Astrocyte of the spinal cord (primary cell): ENCODE results near the gene PRRC2C.

Source experiments
- DNase-seq: peaks from one replicate; pipeline ENCODE4 v3.0.0; 2011; ENCODE audit warnings: low read depth, low spot score
- H3K4me3 ChIP-seq: 2 replicates; pipeline ENCODE4 v1.5.1; 2011; ENCODE audit warnings: low read depth, mild to moderate bottlenecking, low read length, moderate library complexity
- in situ Hi-C: cut with HindIII; loops from 2 replicates; pipeline ENCODE4 v1.10.0; 2017; ENCODE audit warnings: low sequenced_read_pairs
- TF ChIP-seq, protein P1 (sequence below): IDR thresholded peaks from 2 replicates; pipeline ENCODE4 v1.5.1; 2012; ENCODE audit warnings: low read depth, mild to moderate bottlenecking, low read length, inconsistent platforms

Gene PRRC2C

DNA sequence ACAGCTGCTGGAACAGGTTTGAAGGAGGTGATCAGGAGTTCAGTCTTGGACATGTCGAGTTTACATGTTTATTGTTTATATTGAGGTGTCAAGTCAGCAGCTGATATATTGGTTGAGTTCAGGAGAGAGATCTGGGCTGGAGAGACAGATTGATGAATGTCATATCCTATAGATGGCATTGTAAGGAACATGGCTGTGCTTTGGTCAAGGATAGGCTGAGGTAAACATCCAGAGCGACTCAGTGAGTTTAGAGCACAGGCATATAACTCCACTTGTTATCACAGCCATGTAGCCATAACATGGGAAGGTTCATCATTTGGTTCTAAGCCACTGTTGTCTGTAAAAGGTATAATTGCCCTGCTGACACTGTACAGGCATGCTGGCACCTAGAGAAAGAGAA is 131.3 kb downstream of the PRRC2C start:
- in situ Hi-C loops, result no loop called here
- no peak for DNase-seq
- TF ChIP-seq, protein P1, sequence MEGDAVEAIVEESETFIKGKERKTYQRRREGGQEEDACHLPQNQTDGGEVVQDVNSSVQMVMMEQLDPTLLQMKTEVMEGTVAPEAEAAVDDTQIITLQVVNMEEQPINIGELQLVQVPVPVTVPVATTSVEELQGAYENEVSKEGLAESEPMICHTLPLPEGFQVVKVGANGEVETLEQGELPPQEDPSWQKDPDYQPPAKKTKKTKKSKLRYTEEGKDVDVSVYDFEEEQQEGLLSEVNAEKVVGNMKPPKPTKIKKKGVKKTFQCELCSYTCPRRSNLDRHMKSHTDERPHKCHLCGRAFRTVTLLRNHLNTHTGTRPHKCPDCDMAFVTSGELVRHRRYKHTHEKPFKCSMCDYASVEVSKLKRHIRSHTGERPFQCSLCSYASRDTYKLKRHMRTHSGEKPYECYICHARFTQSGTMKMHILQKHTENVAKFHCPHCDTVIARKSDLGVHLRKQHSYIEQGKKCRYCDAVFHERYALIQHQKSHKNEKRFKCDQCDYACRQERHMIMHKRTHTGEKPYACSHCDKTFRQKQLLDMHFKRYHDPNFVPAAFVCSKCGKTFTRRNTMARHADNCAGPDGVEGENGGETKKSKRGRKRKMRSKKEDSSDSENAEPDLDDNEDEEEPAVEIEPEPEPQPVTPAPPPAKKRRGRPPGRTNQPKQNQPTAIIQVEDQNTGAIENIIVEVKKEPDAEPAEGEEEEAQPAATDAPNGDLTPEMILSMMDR, result no peak
- no peak overlapping the region for H3K4me3 ChIP-seq

DNA sequence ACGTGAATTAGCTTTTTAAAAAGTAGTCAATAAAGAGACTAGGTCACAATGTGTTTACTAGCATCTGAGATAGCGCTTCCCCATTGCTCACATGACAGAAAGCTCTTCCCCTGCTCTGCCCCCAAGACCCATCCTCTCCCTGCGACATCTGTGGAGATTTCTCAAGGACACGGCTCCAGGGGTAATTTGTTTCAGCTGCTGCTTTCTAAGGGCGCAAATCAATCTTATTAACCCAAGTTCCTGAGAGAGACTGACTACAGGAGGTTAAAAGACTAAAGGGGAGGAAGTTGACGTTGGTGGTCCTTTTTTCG is 136.8 kb downstream of the PRRC2C start, which contains the start of gene MYOCOS:
MYOCOS (plus strand) TSS at position 92 of the 311 bp plus-strand sequence. CDS start 1,641 bp downstream, outside the sequence.
- no peak within 1 kb of the TSS for H3K4me3 ChIP-seq
- TF ChIP-seq, protein P1, result no peak
- in situ Hi-C loops, result no loop called here
- DNase-seq, result no peak

DNA sequence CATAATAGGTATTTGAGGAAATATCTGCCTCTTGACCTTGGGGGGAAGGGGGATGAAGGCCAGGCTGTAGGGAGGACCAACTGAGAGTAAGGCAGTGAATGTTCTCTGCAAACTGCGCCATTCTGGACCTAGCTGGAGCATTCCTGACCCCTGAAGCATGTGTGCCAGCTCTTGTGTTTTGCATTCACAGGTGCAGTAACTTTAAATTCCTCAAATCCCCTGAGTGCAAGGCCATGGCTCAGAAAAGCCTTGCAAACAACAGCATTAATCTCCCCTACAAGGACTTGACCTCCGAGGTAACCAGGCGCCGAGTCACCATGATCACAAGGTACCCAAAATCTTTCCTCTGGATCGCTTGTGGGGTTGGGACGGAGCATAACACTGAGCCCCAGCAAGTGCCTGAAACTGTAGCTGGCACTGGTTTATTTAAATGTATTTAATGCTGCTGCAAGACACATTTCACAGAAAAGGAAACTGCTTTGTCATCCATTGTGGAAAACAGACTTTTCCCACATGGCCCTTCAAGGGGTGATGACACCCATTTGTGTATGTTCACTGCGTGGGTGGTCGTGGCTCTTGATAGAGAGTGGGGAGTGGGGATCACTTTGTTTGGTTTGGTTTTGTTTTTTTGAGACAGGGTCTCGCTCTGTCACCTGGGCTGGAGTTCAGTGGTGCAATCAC is 138.5 kb downstream of the PRRC2C start:
- DNase-seq, result no peak
- in situ Hi-C loops, result no loop called here
- TF ChIP-seq, protein P1, result no peak
- no peak overlapping the region for H3K4me3 ChIP-seq

DNA sequence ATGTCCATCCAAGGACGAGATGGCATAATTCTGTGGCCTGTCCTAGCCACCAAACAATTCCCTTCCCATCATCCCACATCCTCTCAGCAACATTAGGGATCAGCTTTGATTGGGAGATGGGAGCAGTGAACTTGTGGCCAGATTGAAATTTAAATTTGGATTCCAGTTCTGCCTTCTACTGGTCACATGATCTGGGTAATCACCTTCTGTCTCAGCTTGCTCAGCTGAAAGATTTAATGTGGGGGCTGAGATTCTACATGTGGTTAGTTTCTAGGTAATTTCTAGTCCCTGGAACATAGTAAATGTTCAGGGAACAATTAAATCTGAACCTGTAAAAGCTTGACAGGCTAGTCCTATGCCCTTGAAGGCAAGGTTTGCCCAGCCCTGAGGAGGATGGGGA is 139.9 kb downstream of the PRRC2C start:
- TF ChIP-seq, protein P1, result no peak
- H3K4me3 ChIP-seq, result no peak overlapping the region
- no peak for DNase-seq
- in situ Hi-C loops, result no loop called here

DNA sequence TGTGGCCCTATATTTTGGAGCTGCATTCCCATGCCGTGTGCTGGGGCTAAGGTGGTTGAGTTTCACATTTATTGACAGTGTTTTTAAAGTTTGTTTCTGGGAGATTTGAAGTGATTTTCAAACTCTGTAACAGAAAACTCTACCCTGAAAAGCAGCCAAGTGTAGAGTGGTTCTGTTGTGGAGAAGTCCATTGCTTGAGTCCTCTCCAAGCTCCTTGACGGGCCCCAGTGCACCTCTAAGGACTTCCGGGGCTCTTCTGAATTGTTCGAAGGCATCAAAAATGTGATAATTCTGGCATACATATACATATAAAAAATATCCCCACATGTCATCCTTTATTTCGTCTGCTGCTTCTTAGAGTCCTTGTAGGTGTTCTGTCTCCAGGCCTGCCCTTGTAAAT is 141.7 kb downstream of the PRRC2C start:
- TF ChIP-seq, protein P1, result no peak
- H3K4me3 ChIP-seq, result no peak overlapping the region
- no peak for DNase-seq
- in situ Hi-C loops, result no loop called here

DNA sequence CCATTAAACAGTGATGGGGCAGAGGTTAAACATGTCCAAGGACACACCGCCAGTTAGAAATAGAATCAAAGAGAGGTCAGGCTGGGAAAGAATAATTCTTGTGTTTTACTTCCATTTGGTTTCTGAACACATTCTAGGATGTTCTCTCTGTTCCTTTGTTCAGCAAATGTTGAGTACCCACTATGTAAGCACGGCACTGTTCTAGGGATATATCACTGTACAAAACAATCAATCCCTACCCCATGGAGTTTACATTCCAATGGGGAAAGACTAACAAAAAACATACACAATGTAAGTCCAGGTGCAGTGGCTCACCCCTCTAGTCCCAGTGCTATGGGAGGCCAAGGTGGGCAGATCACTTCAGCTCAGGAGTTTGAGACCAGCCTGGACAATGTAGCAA is 142.9 kb downstream of the PRRC2C start:
- TF ChIP-seq, protein P1, result no peak
- in situ Hi-C loops, result no loop called here
- no peak overlapping the region for H3K4me3 ChIP-seq
- DNase-seq, result no peak

DNA sequence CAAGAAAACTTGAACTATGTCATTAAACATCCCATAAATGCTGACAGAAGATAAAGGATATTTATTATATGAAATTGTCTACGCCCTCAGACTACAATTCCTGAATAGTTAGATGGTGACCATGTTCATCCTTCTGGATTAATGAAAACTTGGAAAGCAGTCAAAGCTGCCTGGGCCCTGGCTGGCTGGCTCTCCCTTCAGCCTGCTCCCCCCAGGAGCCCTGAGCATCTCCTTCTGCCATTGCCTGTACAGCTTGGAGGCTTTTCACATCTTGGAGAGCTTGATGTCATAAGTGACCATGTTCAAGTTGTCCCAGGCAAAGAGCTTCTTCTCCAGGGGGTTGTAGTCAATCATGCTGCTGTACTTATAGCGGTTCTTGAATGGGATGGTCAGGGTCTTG is 150.3 kb downstream of the PRRC2C start:
- H3K4me3 ChIP-seq, result no peak overlapping the region
- TF ChIP-seq, protein P1, result no peak
- no peak for DNase-seq
- in situ Hi-C loops, result no loop called here
